SK-N-SH treated with all-trans-retinoic acid at 6 μM for 48 hours (cell line): ENCODE measurements around the gene HCFC1R1.
A peak's percentile ranks its signal among the peaks of the same experiment; 100 is the strongest.

Source experiments
- ATAC-seq: fragments of 200-7000 bp; cut with Tn5 transposase; 3 replicates; pipeline ENCODE4 v1.9.1; 2020; ENCODE audit warnings: mild to moderate bottlenecking, moderate library complexity
- BACH2 ChIP-seq: fragments of 250-450 bp; sonication (Bioruptor Pico); IDR thresholded peaks from 2 replicates; pipeline ENCODE4 v1.9.0; 2021; ENCODE audit warnings: mild to moderate bottlenecking, borderline replicate concordance
- CSDC2 ChIP-seq: fragments of 250-450 bp; sonication (Bioruptor Pico); IDR thresholded peaks from 2 replicates; pipeline ENCODE4 v1.5.0; 2020; ENCODE audit warnings: mild to moderate bottlenecking, moderate library complexity
- GLIS3 ChIP-seq: fragments of 250-450 bp; sonication (Bioruptor Pico); IDR thresholded peaks from 2 replicates; pipeline ENCODE4 v1.5.0; 2020; ENCODE audit warnings: mild to moderate bottlenecking, moderate library complexity
- ISL1 ChIP-seq: fragments of 250-450 bp; sonication (Bioruptor Pico); IDR thresholded peaks from 2 replicates; pipeline ENCODE4 v2.1.2; 2022; ENCODE audit warnings: mild to moderate bottlenecking, moderate library complexity
- OSR1 ChIP-seq: fragments of 250-450 bp; sonication (Bioruptor Pico); IDR thresholded peaks from 2 replicates; pipeline ENCODE4 v1.8.0; 2022; ENCODE audit warnings: moderate library complexity, mild to moderate bottlenecking, inconsistent platforms
- SNAI2 ChIP-seq: fragments of 250-450 bp; sonication (Bioruptor Pico); IDR thresholded peaks from 2 replicates; pipeline ENCODE4 v1.5.0; 2020; ENCODE audit warnings: mild to moderate bottlenecking, moderate library complexity
- TCF4 ChIP-seq: fragments of 250-450 bp; sonication (Bioruptor Pico); IDR thresholded peaks from 2 replicates; pipeline ENCODE4 v1.8.0; 2021; ENCODE audit warnings: mild to moderate bottlenecking, moderate library complexity, borderline replicate concordance
- ZC3H10 ChIP-seq: fragments of 250-450 bp; sonication (Bioruptor Pico); IDR thresholded peaks from 2 replicates; pipeline ENCODE4 v1.5.1; 2021; ENCODE audit warnings: mild to moderate bottlenecking, moderate library complexity
- ZFP3 ChIP-seq: fragments of 250-450 bp; sonication (Bioruptor Pico); IDR thresholded peaks from 2 replicates; pipeline ENCODE4 v1.5.0; 2020; ENCODE audit warnings: mild to moderate bottlenecking, moderate library complexity
- ZNF565 ChIP-seq: fragments of 450-650 bp; formaldehyde crosslinking; conservative IDR thresholded peaks from 2 replicates; pipeline ENCODE4 v1.5.0; 2020; ENCODE audit warnings: low read depth, mild to moderate bottlenecking, moderate library complexity
- ZNF70 ChIP-seq: fragments of 450-650 bp; formaldehyde crosslinking; IDR thresholded peaks from 2 replicates; pipeline ENCODE4 v1.5.0; 2020; ENCODE audit warnings: mild to moderate bottlenecking, moderate library complexity
- TF ChIP-seq, protein P1 (sequence below): fragments of 250-450 bp; sonication (Bioruptor Pico); IDR thresholded peaks from 2 replicates; pipeline ENCODE4 v1.8.0; 2020; ENCODE audit warnings: mild to moderate bottlenecking, moderate library complexity, borderline replicate concordance
- TF ChIP-seq, protein P2 (sequence below): fragments of 250-450 bp; sonication (Bioruptor Pico); IDR thresholded peaks from 2 replicates; pipeline ENCODE4 v1.8.0; 2021; ENCODE audit warnings: low read depth, mild to moderate bottlenecking, moderate library complexity, borderline replicate concordance
- TF ChIP-seq, protein P3 (sequence below): fragments of 250-450 bp; sonication (Bioruptor Pico); IDR thresholded peaks from 2 replicates; pipeline ENCODE4 v1.5.1; 2021; ENCODE audit warnings: mild to moderate bottlenecking, moderate library complexity

Gene HCFC1R1

DNA sequence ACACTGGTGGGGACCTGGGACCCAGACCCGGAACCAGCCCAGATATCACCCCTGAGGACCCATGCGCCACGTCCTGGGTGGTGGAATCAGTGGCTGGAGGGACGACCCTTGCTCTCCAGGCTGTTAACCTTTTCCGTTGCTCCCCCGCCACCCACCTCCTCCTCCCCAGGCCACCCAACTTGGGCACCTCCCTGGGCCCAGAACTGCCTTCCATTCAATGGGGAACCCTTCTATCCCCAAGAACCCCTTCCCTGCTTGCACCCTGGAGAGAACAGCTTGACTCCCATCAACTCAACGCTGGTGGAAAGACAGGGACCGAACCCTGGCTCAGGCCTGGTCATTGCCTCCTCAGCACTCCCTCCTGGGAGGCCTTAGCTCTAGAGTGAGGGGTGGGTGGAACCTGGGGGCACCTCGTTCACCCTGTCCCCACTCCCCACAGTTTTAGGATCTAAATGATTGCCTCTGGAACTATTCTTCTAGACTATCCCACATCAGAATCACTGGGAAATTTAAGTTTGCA is 36.0 kb upstream of the HCFC1R1 start:
- ATAC-seq = no peak

DNA sequence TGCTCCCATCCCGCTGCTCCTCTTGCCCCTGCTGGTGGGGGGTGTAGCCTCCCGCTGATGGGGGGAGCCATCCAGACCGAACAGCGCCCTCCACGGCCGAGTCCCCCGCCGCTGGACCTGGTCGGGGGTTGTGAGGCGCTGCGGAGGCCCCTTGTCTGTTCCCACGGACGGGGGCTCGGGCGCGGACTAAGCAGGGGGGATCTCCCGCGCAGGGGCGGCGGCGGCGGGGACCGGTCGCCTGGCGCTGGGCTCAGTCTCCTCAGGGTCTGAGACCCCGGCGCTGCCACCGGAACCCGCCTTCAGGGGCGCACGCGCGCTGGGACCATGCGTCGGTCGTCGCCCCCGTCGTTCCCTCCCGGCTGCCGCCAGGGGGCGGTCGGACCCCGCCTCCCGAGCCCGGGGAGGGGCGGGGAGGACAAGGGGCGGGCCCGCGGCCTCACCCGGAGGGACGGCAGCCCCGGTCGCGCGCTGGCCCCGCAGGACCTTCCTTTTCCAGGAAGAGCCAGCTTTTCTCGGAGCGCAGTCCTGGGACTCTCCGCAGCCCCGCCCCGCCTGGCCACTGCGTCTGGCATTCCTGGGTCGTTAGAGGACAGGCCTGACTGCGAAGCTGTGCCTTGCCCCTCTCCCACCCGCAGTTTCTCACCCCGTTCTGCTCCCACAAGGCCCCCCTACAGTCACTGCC is 35.4 kb upstream of the HCFC1R1 start:
- no peak for TF ChIP-seq ZC3H10 (CRISPR knock-in tag)
- TF ChIP-seq, protein P1, sequence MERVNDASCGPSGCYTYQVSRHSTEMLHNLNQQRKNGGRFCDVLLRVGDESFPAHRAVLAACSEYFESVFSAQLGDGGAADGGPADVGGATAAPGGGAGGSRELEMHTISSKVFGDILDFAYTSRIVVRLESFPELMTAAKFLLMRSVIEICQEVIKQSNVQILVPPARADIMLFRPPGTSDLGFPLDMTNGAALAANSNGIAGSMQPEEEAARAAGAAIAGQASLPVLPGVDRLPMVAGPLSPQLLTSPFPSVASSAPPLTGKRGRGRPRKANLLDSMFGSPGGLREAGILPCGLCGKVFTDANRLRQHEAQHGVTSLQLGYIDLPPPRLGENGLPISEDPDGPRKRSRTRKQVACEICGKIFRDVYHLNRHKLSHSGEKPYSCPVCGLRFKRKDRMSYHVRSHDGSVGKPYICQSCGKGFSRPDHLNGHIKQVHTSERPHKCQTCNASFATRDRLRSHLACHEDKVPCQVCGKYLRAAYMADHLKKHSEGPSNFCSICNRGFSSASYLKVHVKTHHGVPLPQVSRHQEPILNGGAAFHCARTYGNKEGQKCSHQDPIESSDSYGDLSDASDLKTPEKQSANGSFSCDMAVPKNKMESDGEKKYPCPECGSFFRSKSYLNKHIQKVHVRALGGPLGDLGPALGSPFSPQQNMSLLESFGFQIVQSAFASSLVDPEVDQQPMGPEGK (CRISPR knock-in tag) = peak; percentile 42; the same call in 1 of the 2 replicates
- TF ChIP-seq, protein P2, sequence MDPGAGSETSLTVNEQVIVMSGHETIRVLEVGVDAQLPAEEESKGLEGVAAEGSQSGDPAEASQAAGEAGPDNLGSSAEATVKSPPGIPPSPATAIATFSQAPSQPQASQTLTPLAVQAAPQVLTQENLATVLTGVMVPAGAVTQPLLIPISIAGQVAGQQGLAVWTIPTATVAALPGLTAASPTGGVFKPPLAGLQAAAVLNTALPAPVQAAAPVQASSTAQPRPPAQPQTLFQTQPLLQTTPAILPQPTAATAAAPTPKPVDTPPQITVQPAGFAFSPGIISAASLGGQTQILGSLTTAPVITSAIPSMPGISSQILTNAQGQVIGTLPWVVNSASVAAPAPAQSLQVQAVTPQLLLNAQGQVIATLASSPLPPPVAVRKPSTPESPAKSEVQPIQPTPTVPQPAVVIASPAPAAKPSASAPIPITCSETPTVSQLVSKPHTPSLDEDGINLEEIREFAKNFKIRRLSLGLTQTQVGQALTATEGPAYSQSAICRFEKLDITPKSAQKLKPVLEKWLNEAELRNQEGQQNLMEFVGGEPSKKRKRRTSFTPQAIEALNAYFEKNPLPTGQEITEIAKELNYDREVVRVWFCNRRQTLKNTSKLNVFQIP (CRISPR knock-in tag) = no peak
- ATAC-seq = peak; percentile 96

More for the DNA sequence above, 36.0 kb upstream of the HCFC1R1 start:
- TF ChIP-seq GLIS3 = no peak
- TF ChIP-seq CSDC2 (CRISPR knock-in tag) = no peak
- TF ChIP-seq, all 23 proteins: peak for 0

DNA sequence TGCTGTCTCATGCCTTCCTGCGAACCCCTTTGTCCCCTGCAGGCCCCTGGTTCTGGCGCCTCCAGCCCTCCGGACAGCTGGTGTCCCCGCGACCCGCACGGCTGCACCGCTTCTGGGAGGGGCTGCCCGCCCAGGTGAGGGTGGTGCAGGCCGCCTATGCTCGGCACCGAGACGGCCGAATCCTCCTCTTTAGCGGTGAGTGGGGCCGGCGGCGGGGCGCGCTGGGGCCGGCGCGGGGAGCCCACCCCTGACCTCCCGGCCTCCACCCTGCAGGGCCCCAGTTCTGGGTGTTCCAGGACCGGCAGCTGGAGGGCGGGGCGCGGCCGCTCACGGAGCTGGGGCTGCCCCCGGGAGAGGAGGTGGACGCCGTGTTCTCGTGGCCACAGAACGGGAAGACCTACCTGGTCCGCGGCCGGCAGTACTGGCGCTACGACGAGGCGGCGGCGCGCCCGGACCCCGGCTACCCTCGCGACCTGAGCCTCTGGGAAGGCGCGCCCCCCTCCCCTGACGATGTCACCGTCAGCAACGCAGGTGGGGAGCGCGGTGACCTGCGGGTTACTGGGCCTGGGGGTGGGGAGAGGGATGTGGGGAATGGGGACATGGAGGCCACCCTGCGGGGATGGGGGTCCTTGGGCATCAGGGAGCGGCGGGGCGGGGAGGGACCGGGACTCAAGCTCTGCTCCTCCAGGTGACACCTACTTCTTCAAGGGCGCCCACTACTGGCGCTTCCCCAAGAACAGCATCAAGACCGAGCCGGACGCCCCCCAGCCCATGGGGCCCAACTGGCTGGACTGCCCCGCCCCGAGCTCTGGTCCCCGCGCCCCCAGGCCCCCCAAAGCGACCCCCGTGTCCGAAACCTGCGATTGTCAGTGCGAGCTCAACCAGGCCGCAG is 34.6 kb upstream of the HCFC1R1 start:
- ATAC-seq = peak; percentile 53
- TF ChIP-seq ZNF70 (CRISPR knock-in tag) (no peak), ZFP3 (CRISPR knock-in tag) (no peak), BACH2 (no peak), ISL1 (CRISPR knock-in tag) (no peak), SNAI2 (no peak), GLIS3 (no peak), ZNF565 (CRISPR knock-in tag) (no peak)
- TF ChIP-seq, all 23 proteins: peak for 0

DNA sequence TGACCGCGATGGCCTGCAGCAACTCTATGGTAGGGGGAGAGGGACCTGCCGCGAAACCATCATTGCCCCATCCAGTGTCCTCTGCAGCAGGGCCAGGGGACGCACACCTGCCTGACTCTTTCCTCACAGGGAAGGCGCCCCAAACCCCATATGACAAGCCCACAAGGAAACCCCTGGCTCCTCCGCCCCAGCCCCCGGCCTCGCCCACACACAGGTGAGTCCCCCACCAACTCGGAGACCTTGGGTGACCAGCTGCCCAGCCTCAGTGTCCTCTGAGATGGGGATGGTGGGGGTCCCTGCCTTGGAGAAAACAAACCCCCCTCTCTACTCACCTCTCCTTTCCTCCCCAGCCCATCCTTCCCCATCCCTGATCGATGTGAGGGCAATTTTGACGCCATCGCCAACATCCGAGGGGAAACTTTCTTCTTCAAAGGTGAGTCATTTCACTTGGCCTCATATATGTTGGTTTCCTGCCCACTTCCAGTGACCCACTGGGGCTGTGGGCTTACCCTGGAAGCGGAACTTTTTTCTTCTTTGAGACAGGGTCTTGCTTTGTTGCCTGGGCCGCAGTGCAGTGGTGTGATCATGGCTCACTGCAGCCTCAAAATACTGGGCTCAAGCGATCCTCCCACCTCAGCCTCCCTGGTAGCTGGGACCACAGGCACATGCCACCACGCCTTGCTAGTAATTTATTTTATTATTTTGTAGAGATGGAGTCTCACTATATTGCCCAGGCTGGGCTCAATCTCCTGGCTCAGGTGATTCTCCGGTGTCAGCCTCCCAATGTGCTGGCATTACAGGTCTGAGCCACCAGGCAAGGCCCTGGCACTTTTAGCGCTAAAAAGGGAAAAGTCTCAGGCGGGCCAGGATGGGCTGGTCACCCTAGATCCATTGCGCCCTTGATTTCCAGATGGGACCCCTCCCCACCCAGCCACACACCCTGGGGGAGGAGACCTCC is 33.7 kb upstream of the HCFC1R1 start:
- TF ChIP-seq, protein P3, sequence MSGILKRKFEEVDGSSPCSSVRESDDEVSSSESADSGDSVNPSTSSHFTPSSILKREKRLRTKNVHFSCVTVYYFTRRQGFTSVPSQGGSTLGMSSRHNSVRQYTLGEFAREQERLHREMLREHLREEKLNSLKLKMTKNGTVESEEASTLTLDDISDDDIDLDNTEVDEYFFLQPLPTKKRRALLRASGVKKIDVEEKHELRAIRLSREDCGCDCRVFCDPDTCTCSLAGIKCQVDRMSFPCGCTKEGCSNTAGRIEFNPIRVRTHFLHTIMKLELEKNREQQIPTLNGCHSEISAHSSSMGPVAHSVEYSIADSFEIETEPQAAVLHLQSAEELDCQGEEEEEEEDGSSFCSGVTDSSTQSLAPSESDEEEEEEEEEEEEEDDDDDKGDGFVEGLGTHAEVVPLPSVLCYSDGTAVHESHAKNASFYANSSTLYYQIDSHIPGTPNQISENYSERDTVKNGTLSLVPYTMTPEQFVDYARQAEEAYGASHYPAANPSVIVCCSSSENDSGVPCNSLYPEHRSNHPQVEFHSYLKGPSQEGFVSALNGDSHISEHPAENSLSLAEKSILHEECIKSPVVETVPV = no peak
- no peak for TF ChIP-seq OSR1 (CRISPR knock-in tag)
- TF ChIP-seq TCF4 (CRISPR knock-in tag) = no peak
- TF ChIP-seq, protein P1 (CRISPR knock-in tag) = no peak
- no peak for TF ChIP-seq ISL1 (CRISPR knock-in tag)
- TF ChIP-seq, all 23 proteins: peak for 0
- ATAC-seq = no peak
